GM23338 (cell line): ENCODE data around the gene CABP4. TPM values are rescaled to one million over a fixed set of nuclear protein-coding genes. Genes with fewer than 3 reads are reported as not detected.

Experiments
- ATAC-seq: fragments of 200-7000 bp; cut with Tn5 transposase; 3 replicates; pipeline ENCODE4 v1.9.1; 2020
- DNase-seq: peaks from one replicate; pipeline ENCODE4 v3.0.0-alpha.2; 2015; ENCODE audit warnings: low spot score
- H2AFZ ChIP-seq: fragments of 200-600 bp; sonication (generic); 2 replicates; pipeline ENCODE4 v1.8.0; 2016; ENCODE audit warnings: antibody characterized with exemption, mild to moderate bottlenecking, moderate library complexity
- H3F3A ChIP-seq: fragments of 200-600 bp; sonication (generic); replicated peaks from 2 replicates; pipeline ENCODE4 v1.8.0; 2017; ENCODE audit warnings: antibody characterized with exemption, mixed run types, low read depth
- H3K27ac ChIP-seq: fragments of 200-600 bp; sonication (generic); 2 replicates; pipeline ENCODE4 v1.6.1; 2016; ENCODE audit warnings: low read depth
- H3K27me3 ChIP-seq: fragments of 200-600 bp; sonication (generic); 2 replicates; pipeline ENCODE4 v1.8.0; 2016; ENCODE audit warnings: mild to moderate bottlenecking, mixed run types, moderate library complexity; ENCODE audit not compliant: insufficient read depth
- H3K36me3 ChIP-seq: fragments of 200-600 bp; sonication (generic); 2 replicates; pipeline ENCODE4 v1.8.0; 2016; ENCODE audit warnings: mild to moderate bottlenecking; ENCODE audit not compliant: insufficient read depth
- H3K4me1 ChIP-seq: fragments of 200-600 bp; sonication (generic); 2 replicates; pipeline ENCODE4 v1.8.0; 2016; ENCODE audit warnings: mild to moderate bottlenecking, moderate library complexity; ENCODE audit not compliant: insufficient read depth
- H3K4me2 ChIP-seq: fragments of 200-600 bp; sonication (generic); 2 replicates; pipeline ENCODE4 v1.7.1; 2017; ENCODE audit warnings: mixed run types
- H3K4me3 ChIP-seq: fragments of 200-600 bp; sonication (generic); 2 replicates; pipeline ENCODE4 v1.6.1; 2016; ENCODE audit warnings: mixed run types
- H3K79me2 ChIP-seq: fragments of 200-600 bp; sonication (generic); replicated peaks from 2 replicates; pipeline ENCODE4 v1.8.0; 2017; ENCODE audit warnings: mild to moderate bottlenecking; ENCODE audit not compliant: insufficient read depth
- H3K9me2 ChIP-seq: fragments of 200-600 bp; sonication (generic); 2 replicates; pipeline ENCODE4 v1.8.0; 2017; ENCODE audit not compliant: insufficient read depth
- H4K20me1 ChIP-seq: fragments of 200-600 bp; sonication (generic); replicated peaks from 2 replicates; pipeline ENCODE4 v1.8.0; 2017; ENCODE audit warnings: mild to moderate bottlenecking; ENCODE audit not compliant: insufficient read depth
- H3K27ac Mint-ChIP-seq: 2 replicates; pipeline ENCODE4 v1.8.0; 2020; ENCODE audit warnings: inconsistent platforms, mild to moderate bottlenecking, moderate library complexity, mixed read lengths
- H3K27me3 Mint-ChIP-seq: 3 replicates; pipeline ENCODE4 v1.8.0; 2022; ENCODE audit warnings: low read depth, mild to moderate bottlenecking, moderate library complexity, mixed read lengths, inconsistent platforms; ENCODE audit not compliant: insufficient read depth, poor library complexity
- H3K36me3 Mint-ChIP-seq: 3 replicates; pipeline ENCODE4 v1.8.0; 2021; ENCODE audit warnings: low read depth, mild to moderate bottlenecking, inconsistent platforms, moderate library complexity, mixed read lengths
- H3K4me1 Mint-ChIP-seq: 3 replicates; pipeline ENCODE4 v1.8.0; 2020; ENCODE audit warnings: mild to moderate bottlenecking, inconsistent platforms, mixed read lengths
- H3K4me3 Mint-ChIP-seq: 3 replicates; pipeline ENCODE4 v1.8.0; 2021; ENCODE audit warnings: moderate library complexity, mild to moderate bottlenecking, inconsistent platforms, mixed read lengths
- H3K9me3 Mint-ChIP-seq: 3 replicates; pipeline ENCODE4 v1.8.0; 2020; ENCODE audit warnings: moderate library complexity, mild to moderate bottlenecking, inconsistent platforms, mixed read lengths
- CREB1 ChIP-seq: fragments of 250-450 bp; sonication (Bioruptor Pico); IDR thresholded peaks from 2 replicates; pipeline ENCODE4 v1.5.0; 2020; ENCODE audit warnings: low read depth, mild to moderate bottlenecking, moderate library complexity
- EZH2 ChIP-seq: fragments of 200-600 bp; sonication (generic); IDR thresholded peaks from one replicate; pipeline ENCODE4 v1.8.0; 2017; ENCODE audit warnings: antibody characterized with exemption, mild to moderate bottlenecking, low read depth; ENCODE audit not compliant: unreplicated experiment
- EZH2phosphoT487 ChIP-seq: fragments of 200-600 bp; sonication (generic); IDR thresholded peaks from one replicate; pipeline ENCODE4 v1.8.1; 2018; ENCODE audit warnings: antibody characterized with exemption; ENCODE audit not compliant: unreplicated experiment
- JUNB ChIP-seq: IDR thresholded peaks from one replicate; pipeline ENCODE4 v1.6.1; 2016; ENCODE audit warnings: antibody characterized with exemption; ENCODE audit not compliant: unreplicated experiment
- NANOG ChIP-seq: IDR thresholded peaks from 2 replicates; pipeline ENCODE4 v1.6.1; 2016; ENCODE audit warnings: antibody characterized with exemption, borderline replicate concordance
- POLR2AphosphoS5 ChIP-seq: IDR thresholded peaks from 2 replicates; pipeline ENCODE4 v1.6.1; 2016; ENCODE audit warnings: antibody characterized with exemption, low read depth
- STAT1 ChIP-seq: IDR thresholded peaks from one replicate; pipeline ENCODE4 v1.6.1; 2016; ENCODE audit warnings: antibody characterized with exemption; ENCODE audit not compliant: unreplicated experiment
- ZNF114 ChIP-seq: fragments of 250-450 bp; sonication (Bioruptor Pico); IDR thresholded peaks from 2 replicates; pipeline ENCODE4 v1.5.0; 2020; ENCODE audit warnings: mild to moderate bottlenecking, moderate library complexity
- ZNF331 ChIP-seq: fragments of 250-450 bp; sonication (Bioruptor Pico); IDR thresholded peaks from 2 replicates; pipeline ENCODE4 v1.5.0; 2020; ENCODE audit warnings: low read depth, mild to moderate bottlenecking, moderate library complexity
- polyA plus RNA-seq: library from polyadenylated mRNA; unstranded; fragments of >200 nt; fragmentation: Nextera tagmentation; extraction: Ambion mirVana; gene quantifications from 2 replicates; pipeline ENCODE4 v1.2.1, GENCODE V29; 2016
- total RNA-seq: library from RNA; depleted of rRNA; stranded (reverse); fragments of >200 nt; shearing (Covaris generic); gene quantifications from 2 replicates; pipeline ENCODE4 v1.2.3, GENCODE V29; 2014
- TF ChIP-seq, protein P1 (sequence below): IDR thresholded peaks from one replicate; pipeline ENCODE4 v1.6.1; 2018; ENCODE audit warnings: antibody characterized with exemption; ENCODE audit not compliant: unreplicated experiment
- TF ChIP-seq, protein P2 (sequence below), 2 experiments: fragments of 200-600 bp in 1 of 2; sonication (generic) in 1 of 2; conservative IDR thresholded peaks; 2 replicates each; pipeline versions ENCODE4 v1.5.1 to v1.6.1; 2016 to 2017; ENCODE audit warnings: antibody characterized with exemption in 2 of 2, low read depth in 2 of 2, mild to moderate bottlenecking in 2 of 2, moderate library complexity in 1 of 2
- TF ChIP-seq, protein P3 (sequence below): fragments of 250-450 bp; sonication (Bioruptor Pico); IDR thresholded peaks from 2 replicates; pipeline ENCODE4 v1.5.0; 2020; ENCODE audit warnings: mild to moderate bottlenecking, moderate library complexity
- TF ChIP-seq, protein P4 (sequence below): IDR thresholded peaks from 2 replicates; pipeline ENCODE4 v1.6.1; 2016; ENCODE audit warnings: antibody characterized with exemption

CABP4 gene
- total and polyA plus RNA-seq, 2 experiments from 2014 or later, result 0.28 TPM; not detected in 1

DNA sequence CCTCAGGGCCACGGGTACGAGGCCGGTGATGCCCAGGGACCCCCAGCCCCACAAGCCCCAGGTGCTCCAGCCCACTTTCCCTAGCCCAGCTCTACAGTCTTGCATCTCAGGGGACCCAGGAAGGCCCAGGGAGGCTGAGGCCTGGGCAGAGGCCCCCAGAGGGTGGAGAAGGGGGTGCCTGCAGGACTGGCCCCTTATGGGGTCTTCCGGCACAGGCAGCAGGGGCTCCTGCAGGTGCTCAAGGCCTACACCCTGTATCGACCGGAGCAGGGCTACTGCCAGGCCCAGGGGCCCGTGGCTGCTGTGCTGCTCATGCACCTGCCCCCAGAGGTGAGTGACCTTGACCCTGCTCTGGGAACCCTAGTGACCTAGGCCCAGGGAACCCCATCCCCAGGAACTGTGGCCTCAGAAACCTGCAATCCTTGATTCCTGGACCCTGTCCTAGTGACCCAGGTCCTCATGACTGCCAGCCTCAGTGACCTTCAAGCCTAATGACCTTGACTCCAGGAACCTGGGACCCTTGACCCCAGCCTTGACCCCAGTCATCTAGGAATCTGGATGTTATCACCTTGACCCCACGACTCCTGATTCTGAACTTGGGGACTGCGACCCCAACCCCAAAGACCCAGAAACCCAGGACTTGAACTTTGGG is 49.3 kb upstream of the CABP4 start:
- TF ChIP-seq NANOG (no peak), EZH2phosphoT487 (no peak), POLR2AphosphoS5 (no peak), ZNF114 (CRISPR knock-in tag) (no peak), JUNB (no peak), EZH2 (no peak), STAT1 (no peak), ZNF331 (no peak), CREB1 (CRISPR knock-in tag) (no peak)
- TF ChIP-seq, protein P1, sequence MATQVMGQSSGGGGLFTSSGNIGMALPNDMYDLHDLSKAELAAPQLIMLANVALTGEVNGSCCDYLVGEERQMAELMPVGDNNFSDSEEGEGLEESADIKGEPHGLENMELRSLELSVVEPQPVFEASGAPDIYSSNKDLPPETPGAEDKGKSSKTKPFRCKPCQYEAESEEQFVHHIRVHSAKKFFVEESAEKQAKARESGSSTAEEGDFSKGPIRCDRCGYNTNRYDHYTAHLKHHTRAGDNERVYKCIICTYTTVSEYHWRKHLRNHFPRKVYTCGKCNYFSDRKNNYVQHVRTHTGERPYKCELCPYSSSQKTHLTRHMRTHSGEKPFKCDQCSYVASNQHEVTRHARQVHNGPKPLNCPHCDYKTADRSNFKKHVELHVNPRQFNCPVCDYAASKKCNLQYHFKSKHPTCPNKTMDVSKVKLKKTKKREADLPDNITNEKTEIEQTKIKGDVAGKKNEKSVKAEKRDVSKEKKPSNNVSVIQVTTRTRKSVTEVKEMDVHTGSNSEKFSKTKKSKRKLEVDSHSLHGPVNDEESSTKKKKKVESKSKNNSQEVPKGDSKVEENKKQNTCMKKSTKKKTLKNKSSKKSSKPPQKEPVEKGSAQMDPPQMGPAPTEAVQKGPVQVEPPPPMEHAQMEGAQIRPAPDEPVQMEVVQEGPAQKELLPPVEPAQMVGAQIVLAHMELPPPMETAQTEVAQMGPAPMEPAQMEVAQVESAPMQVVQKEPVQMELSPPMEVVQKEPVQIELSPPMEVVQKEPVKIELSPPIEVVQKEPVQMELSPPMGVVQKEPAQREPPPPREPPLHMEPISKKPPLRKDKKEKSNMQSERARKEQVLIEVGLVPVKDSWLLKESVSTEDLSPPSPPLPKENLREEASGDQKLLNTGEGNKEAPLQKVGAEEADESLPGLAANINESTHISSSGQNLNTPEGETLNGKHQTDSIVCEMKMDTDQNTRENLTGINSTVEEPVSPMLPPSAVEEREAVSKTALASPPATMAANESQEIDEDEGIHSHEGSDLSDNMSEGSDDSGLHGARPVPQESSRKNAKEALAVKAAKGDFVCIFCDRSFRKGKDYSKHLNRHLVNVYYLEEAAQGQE, result no peak
- TF ChIP-seq, protein P2, sequence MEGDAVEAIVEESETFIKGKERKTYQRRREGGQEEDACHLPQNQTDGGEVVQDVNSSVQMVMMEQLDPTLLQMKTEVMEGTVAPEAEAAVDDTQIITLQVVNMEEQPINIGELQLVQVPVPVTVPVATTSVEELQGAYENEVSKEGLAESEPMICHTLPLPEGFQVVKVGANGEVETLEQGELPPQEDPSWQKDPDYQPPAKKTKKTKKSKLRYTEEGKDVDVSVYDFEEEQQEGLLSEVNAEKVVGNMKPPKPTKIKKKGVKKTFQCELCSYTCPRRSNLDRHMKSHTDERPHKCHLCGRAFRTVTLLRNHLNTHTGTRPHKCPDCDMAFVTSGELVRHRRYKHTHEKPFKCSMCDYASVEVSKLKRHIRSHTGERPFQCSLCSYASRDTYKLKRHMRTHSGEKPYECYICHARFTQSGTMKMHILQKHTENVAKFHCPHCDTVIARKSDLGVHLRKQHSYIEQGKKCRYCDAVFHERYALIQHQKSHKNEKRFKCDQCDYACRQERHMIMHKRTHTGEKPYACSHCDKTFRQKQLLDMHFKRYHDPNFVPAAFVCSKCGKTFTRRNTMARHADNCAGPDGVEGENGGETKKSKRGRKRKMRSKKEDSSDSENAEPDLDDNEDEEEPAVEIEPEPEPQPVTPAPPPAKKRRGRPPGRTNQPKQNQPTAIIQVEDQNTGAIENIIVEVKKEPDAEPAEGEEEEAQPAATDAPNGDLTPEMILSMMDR (conservative IDR thresholded peaks at IDR 0.05; ENCODE audit: low read depth in 2 of 2), result no peak
- TF ChIP-seq, protein P3, sequence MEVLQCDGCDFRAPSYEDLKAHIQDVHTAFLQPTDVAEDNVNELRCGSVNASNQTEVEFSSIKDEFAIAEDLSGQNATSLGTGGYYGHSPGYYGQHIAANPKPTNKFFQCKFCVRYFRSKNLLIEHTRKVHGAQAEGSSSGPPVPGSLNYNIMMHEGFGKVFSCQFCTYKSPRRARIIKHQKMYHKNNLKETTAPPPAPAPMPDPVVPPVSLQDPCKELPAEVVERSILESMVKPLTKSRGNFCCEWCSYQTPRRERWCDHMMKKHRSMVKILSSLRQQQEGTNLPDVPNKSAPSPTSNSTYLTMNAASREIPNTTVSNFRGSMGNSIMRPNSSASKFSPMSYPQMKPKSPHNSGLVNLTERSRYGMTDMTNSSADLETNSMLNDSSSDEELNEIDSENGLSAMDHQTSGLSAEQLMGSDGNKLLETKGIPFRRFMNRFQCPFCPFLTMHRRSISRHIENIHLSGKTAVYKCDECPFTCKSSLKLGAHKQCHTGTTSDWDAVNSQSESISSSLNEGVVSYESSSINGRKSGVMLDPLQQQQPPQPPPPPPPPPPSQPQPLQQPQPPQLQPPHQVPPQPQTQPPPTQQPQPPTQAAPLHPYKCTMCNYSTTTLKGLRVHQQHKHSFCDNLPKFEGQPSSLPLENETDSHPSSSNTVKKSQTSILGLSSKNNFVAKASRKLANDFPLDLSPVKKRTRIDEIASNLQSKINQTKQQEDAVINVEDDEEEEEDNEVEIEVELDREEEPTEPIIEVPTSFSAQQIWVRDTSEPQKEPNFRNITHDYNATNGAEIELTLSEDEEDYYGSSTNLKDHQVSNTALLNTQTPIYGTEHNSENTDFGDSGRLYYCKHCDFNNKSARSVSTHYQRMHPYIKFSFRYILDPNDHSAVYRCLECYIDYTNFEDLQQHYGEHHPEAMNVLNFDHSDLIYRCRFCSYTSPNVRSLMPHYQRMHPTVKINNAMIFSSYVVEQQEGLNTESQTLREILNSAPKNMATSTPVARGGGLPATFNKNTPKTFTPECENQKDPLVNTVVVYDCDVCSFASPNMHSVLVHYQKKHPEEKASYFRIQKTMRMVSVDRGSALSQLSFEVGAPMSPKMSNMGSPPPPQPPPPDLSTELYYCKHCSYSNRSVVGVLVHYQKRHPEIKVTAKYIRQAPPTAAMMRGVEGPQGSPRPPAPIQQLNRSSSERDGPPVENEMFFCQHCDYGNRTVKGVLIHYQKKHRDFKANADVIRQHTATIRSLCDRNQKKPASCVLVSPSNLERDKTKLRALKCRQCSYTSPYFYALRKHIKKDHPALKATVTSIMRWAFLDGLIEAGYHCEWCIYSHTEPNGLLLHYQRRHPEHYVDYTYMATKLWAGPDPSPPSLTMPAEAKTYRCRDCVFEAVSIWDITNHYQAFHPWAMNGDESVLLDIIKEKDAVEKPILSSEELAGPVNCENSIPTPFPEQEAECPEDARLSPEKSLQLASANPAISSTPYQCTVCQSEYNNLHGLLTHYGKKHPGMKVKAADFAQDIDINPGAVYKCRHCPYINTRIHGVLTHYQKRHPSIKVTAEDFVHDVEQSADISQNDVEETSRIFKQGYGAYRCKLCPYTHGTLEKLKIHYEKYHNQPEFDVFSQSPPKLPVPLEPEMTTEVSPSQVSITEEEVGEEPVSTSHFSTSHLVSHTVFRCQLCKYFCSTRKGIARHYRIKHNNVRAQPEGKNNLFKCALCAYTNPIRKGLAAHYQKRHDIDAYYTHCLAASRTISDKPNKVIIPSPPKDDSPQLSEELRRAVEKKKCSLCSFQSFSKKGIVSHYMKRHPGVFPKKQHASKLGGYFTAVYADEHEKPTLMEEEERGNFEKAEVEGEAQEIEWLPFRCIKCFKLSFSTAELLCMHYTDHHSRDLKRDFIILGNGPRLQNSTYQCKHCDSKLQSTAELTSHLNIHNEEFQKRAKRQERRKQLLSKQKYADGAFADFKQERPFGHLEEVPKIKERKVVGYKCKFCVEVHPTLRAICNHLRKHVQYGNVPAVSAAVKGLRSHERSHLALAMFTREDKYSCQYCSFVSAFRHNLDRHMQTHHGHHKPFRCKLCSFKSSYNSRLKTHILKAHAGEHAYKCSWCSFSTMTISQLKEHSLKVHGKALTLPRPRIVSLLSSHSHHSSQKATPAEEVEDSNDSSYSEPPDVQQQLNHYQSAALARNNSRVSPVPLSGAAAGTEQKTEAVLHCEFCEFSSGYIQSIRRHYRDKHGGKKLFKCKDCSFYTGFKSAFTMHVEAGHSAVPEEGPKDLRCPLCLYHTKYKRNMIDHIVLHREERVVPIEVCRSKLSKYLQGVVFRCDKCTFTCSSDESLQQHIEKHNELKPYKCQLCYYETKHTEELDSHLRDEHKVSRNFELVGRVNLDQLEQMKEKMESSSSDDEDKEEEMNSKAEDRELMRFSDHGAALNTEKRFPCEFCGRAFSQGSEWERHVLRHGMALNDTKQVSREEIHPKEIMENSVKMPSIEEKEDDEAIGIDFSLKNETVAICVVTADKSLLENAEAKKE (CRISPR knock-in tag), result no peak
- TF ChIP-seq, protein P4, sequence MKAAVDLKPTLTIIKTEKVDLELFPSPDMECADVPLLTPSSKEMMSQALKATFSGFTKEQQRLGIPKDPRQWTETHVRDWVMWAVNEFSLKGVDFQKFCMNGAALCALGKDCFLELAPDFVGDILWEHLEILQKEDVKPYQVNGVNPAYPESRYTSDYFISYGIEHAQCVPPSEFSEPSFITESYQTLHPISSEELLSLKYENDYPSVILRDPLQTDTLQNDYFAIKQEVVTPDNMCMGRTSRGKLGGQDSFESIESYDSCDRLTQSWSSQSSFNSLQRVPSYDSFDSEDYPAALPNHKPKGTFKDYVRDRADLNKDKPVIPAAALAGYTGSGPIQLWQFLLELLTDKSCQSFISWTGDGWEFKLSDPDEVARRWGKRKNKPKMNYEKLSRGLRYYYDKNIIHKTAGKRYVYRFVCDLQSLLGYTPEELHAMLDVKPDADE, result no peak
- no peak overlapping the region for H3K4me3 Mint-ChIP-seq

More for the DNA sequence above, 49.3 kb upstream of the CABP4 start:
- Mint-ChIP-seq H3K9me3 (no peaks in the 10 kb centered on the region), H3K27ac (no peak overlapping the region), H3K27me3 (peaks cover 21% of the 10 kb centered on the region), H3K4me1 (peaks cover 20% of the 10 kb centered on the region), H3K36me3 (no peaks in the 10 kb centered on the region)
- no peak overlapping the region for H3K4me3 ChIP-seq
- no peaks in the 10 kb centered on the region for H4K20me1 ChIP-seq
- H3K27me3 ChIP-seq, result no peaks in the 10 kb centered on the region
- H3K79me2 ChIP-seq, result peaks cover 4% of the 10 kb centered on the region
- H3K4me2 ChIP-seq, result no peak overlapping the region
- H3K9me2 ChIP-seq, result no peaks in the 10 kb centered on the region
- H3F3A ChIP-seq, result no peaks in the 10 kb centered on the region
- H3K4me1 ChIP-seq, result peaks cover 11% of the 10 kb centered on the region; the same call in 1 of the 2 replicates
- no peaks in the 10 kb centered on the region for H3K36me3 ChIP-seq
- DNase-seq (no peak), ATAC-seq (no peak)
- no peak overlapping the region for H3K27ac ChIP-seq
- H2AFZ ChIP-seq, result no peak overlapping the region
